ENCODE results near the gene ZNF804A.
"Not testable (repeated sequence)": the region's sequence is repeated elsewhere in the genome, so short reads cannot be mapped to it uniquely, and the experiment has no call there.

ZNF804A gene

GRCh38 chr2:184756161-184756560, 157.8 kb downstream of the ZNF804A start:
- no peak overlapping the region for H3K27ac ChIP-seq
- no peak for TF ChIP-seq CTCF (conservative IDR thresholded peaks at IDR 0.05)

GRCh38 chr2:184756885-184757284, 158.6 kb downstream of the ZNF804A start:
- no peak overlapping the region for H3K27ac ChIP-seq
- no peak for TF ChIP-seq CTCF (conservative IDR thresholded peaks at IDR 0.05)

DNA sequence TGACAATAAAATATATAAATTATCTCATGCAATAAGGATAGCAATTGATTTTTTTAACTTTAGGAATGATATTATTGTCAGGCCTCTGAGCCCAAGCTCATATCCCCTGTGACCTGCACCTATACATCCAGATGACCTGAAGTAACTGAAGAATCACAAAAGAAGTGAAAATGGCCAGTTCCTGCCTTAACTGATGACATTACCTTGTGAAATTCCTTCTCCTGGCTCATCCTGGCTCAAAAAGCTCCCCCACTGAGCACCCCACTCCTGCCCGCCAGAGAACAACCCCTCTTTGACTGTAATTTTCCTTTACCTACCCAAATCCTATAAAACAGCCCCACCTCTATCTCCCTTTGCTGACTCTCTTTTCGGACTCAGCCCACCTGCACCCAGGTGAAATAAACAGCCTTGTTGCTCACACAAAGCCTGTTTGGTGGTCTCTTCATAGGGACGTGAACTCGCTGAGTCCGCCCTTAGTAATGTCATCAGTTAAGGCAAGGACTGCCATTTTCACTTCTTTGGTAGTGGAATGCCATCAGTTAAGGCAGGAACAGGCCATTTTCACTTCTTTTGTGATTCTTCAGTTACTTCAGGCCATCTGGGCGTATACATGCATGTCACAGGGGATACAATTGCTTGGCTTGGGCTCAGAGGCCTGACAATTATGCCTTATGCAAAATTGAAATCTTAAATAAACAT, 161.4 kb downstream of the ZNF804A start:
- H3K27ac ChIP-seq, result not testable (repeated sequence)

- H3K27ac ChIP-seq, result no peak overlapping the region
- TF ChIP-seq CTCF (conservative IDR thresholded peaks at IDR 0.05), result no peak
Measured at GRCh38 chr2:184760931-184761330, 162.6 kb downstream of the ZNF804A start.

GRCh38 chr2:184765112-184765895, 167.0 kb downstream of the ZNF804A start:
- no peak overlapping the region for H3K27ac ChIP-seq
- no peak for TF ChIP-seq CTCF (conservative IDR thresholded peaks at IDR 0.05)

DNA sequence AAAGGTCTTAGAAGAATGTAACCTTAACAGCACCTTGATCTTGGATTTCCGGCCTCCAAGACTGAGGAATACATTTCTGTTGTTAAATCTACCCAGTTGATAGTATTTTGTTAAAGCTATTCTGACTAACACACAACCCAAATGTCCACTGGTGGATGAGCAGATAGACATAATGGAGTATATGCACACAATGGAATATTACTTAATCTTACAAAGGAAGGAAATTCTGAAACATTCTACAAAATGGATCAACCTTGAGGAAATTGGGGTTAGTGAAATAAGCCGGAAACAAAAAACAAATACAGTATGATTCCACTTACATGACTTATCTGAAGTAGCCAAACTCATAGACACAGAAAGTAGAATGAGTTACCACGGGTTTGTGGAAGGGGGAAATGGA, 168.7 kb downstream of the ZNF804A start:
- TF ChIP-seq CTCF (conservative IDR thresholded peaks at IDR 0.05), result no peak
- no peak overlapping the region for H3K27ac ChIP-seq

DNA sequence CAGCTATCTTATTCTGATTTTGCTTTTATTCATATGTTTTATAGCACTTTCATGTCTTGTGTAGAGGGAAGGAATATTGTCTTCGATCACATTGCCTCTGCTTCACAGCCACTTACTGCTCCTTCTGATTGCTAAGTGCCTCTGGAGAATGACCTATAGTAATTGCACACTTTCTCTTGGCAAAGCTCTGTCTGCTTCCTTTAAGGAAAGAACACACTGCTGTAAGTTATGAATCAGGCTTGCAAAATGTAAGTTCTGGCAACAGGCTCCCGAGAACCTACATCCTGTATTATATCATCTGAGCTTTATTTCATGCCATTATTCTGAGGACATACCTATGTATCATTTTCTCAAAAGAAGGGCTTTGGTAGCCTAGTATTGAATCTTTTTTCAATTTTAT, 170.7 kb downstream of the ZNF804A start:
- TF ChIP-seq CTCF (conservative IDR thresholded peaks at IDR 0.05), result no peak
- H3K27ac ChIP-seq, result no peak overlapping the region

DNA sequence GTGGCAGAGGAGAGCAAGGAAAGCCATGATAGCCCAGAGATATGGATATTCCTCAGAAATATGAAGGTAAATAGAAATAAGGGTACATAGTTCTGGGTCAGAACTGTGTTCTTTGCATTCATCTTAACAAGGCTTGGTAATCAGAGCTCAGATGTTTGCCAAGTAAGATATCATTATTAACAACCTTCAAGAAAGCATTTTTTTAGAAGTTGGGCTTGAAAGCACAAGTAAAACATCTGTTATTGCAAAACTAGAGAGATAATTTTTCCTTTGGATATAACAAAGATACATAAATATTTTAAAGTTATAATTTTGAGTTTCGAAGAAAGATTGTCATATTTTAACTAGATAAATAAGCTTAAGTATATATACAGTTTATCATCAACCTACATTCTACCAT, 171.4 kb downstream of the ZNF804A start:
- no peak for TF ChIP-seq CTCF (conservative IDR thresholded peaks at IDR 0.05)
- no peak overlapping the region for H3K27ac ChIP-seq
